Keratinocyte (primary cell): Measurements from ENCODE around the gene TSPAN18. TPM values are rescaled to one million over a fixed set of nuclear protein-coding genes. Genes with fewer than 3 reads are reported as not detected.

Experiments used
- DNase-seq: peaks from one replicate; pipeline ENCODE4 v3.0.0-alpha.2; 2011; ENCODE audit warnings: low read depth, missing footprints, low spot score
- FAIRE-seq: peaks from 2 replicates; lab custom pipeline; 2011; peaks lifted over from hg19 to GRCh38; lab: Jason Lieb, UNC
- H2AFZ ChIP-seq: 2 replicates; pipeline ENCODE4 v1.6.0; 2012; ENCODE audit warnings: low read length, control low read depth, inconsistent platforms; ENCODE audit not compliant: control insufficient read depth
- H3K27ac ChIP-seq: 2 replicates; pipeline ENCODE4 v1.5.1; 2011; ENCODE audit warnings: low read length; ENCODE audit not compliant: control insufficient read depth, insufficient read depth
- H3K27me3 ChIP-seq: 3 replicates; pipeline ENCODE4 v1.6.0; 2011; ENCODE audit warnings: low read length; ENCODE audit not compliant: control insufficient read depth, insufficient read depth; ENCODE audit errors: extremely low read depth
- H3K36me3 ChIP-seq, 2 experiments: 2 replicates in 1 of 2; 3 replicates in 1 of 2; pipeline ENCODE4 v1.5.1; 2011; ENCODE audit warnings: low read length in 2 of 2, mild to moderate bottlenecking in 1 of 2; ENCODE audit not compliant: control insufficient read depth in 2 of 2, insufficient read depth in 2 of 2; ENCODE audit errors: extremely low read depth in 1 of 2
- H3K4me1 ChIP-seq: 3 replicates; pipeline ENCODE4 v1.5.1; 2011; ENCODE audit warnings: low read length; ENCODE audit not compliant: control insufficient read depth, insufficient read depth; ENCODE audit errors: extremely low read depth
- H3K4me2 ChIP-seq: 3 replicates; pipeline ENCODE4 v1.6.0; 2011; ENCODE audit warnings: low read depth, low read length; ENCODE audit not compliant: control insufficient read depth, insufficient read depth; ENCODE audit errors: extremely low read depth
- H3K4me3 ChIP-seq, 3 experiments: fragments of 200-600 bp in 1 of 3; sonication (generic) in 1 of 3; 2 replicates in 2 of 3; 3 replicates in 1 of 3; pipeline ENCODE4 v1.5.1; 2011 to 2016; ENCODE audit warnings: low read length in 3 of 3, mild to moderate bottlenecking in 3 of 3, control low read depth in 2 of 3, inconsistent platforms in 1 of 3, low read depth in 1 of 3, mixed read lengths in 1 of 3, mixed run types in 1 of 3, moderate library complexity in 1 of 3; ENCODE audit not compliant: control insufficient read depth in 2 of 3, insufficient read depth in 2 of 3; ENCODE audit errors: extremely low read depth in 1 of 3
- H3K79me2 ChIP-seq: 2 replicates; pipeline ENCODE4 v1.6.0; 2012; ENCODE audit warnings: low read length; ENCODE audit not compliant: control insufficient read depth, insufficient read depth
- H3K9ac ChIP-seq: 3 replicates; pipeline ENCODE4 v1.6.0; 2011; ENCODE audit warnings: low read length; ENCODE audit not compliant: control insufficient read depth, insufficient read depth; ENCODE audit errors: extremely low read depth
- H3K9me1 ChIP-seq: 3 replicates; pipeline ENCODE4 v1.6.0; 2011; ENCODE audit warnings: low read length; ENCODE audit not compliant: control insufficient read depth, insufficient read depth; ENCODE audit errors: extremely low read depth
- H3K9me3 ChIP-seq: 2 replicates; pipeline ENCODE4 v1.5.1; 2012; ENCODE audit warnings: low read depth, low read length; ENCODE audit not compliant: control insufficient read depth
- H4K20me1 ChIP-seq: 3 replicates; pipeline ENCODE4 v1.6.0; 2011; ENCODE audit warnings: low read length; ENCODE audit not compliant: control insufficient read depth, insufficient read depth; ENCODE audit errors: extremely low read depth
- CTCF ChIP-seq, 3 experiments: IDR thresholded peaks in 1 of 3; conservative IDR thresholded peaks in 1 of 3; optimal IDR thresholded peaks in 1 of 3; 2 replicates in 2 of 3; 3 replicates in 1 of 3; pipeline versions ENCODE3 to v1.5.1; 2011; ENCODE audit warnings: low read length in 3 of 3, mild to moderate bottlenecking in 3 of 3, moderate library complexity in 2 of 3, control low read depth in 1 of 3, inconsistent platforms in 1 of 3; ENCODE audit not compliant: insufficient read depth in 2 of 3; ENCODE audit errors: extremely low read depth in 1 of 3
- EZH2 ChIP-seq: IDR thresholded peaks from one replicate; pipeline ENCODE4 v1.6.1; 2012; ENCODE audit warnings: inconsistent platforms, mild to moderate bottlenecking, low read length, moderate library complexity
- dilution Hi-C: fragments of 300-500 bp; cut with MboI; formaldehyde crosslinking; loops from one replicate; pipeline ENCODE4 v1.7.0; 2020; ENCODE audit warnings: low sequenced_read_pairs; ENCODE audit not compliant: extremely low pct_ligation_motif_present
- polyA plus RNA-seq, 5 experiments: library from polyadenylated mRNA; depleted of rRNA in 3 of 5; stranded (reverse) in 3 of 5; stranded (forward) in 1 of 5; unstranded in 1 of 5; fragments of >200 nt; gene quantifications; 1 replicate in 1 of 5; 2 replicates in 3 of 5; 3 replicates in 1 of 5; pipeline versions ENCODE4 v1.2.1 to v1.2.3, GENCODE V29; 2011 to 2012; ENCODE audit warnings: missing spikeins in 2 of 5, low read depth in 1 of 5, low replicate concordance in 1 of 5

Gene TSPAN18
- polyA plus RNA-seq, 1 donor (not counting 4 experiments of a cell fraction or from before 2014, with no cell fraction given): not detected

DNA sequence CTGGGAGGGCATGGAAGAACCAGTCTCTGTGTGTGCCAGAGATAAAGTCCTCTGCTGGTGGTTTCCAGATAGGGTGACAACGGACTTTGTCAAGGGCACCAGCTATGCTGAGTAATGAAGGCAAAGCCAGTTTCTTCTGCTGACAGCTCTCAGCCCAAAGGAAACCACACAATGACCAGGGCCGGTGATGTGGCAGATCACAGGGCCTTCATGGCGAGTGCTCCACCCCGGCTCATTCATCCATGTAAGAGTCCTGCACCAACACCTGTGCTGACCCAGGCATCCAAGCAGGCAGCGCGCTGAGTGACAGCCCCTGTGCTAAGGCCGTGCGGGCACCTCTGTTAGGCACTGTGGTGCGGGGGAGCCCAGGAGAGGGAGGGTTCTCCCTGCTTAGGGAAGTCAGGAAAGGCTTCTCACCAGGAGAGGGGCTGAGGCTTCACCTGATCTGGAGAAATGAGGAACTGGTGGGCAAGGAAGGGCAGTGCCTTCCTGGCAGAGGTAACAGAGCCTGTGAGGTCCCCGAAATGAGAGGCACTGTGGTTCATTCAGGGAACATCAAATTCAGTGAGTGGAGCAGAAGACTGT is 190.1 kb downstream of the TSPAN18 start:
- H3K9ac ChIP-seq: no peak overlapping the region
- peaks cover 16% of the 10 kb centered on the region for H3K27me3 ChIP-seq
- no peaks in the 10 kb centered on the region for H3K36me3 ChIP-seq
- no peaks in the 10 kb centered on the region for H3K9me3 ChIP-seq
- TF ChIP-seq EZH2: no peak
- TF ChIP-seq CTCF (optimal IDR thresholded peaks at IDR 0.05 in 1 of 3, IDR thresholded peaks at IDR 0.05 in 1 of 3, conservative IDR thresholded peaks at IDR 0.05 in 1 of 3; ENCODE audit: extremely low read depth in 1 of 3, insufficient read depth in 2 of 3, low read length in 3 of 3): no peak
- no peak overlapping the region for H3K4me2 ChIP-seq
- H3K4me1 ChIP-seq: no peaks in the 10 kb centered on the region
- H4K20me1 ChIP-seq: no peaks in the 10 kb centered on the region
- H3K27ac ChIP-seq: no peak overlapping the region
- dilution Hi-C loops: no loop called here
- no peak for DNase-seq
- no peak for FAIRE-seq
- H3K4me3 ChIP-seq: no peak overlapping the region
- H2AFZ ChIP-seq: no peak overlapping the region
- H3K79me2 ChIP-seq: no peaks in the 10 kb centered on the region
- no peaks in the 10 kb centered on the region for H3K9me1 ChIP-seq

DNA sequence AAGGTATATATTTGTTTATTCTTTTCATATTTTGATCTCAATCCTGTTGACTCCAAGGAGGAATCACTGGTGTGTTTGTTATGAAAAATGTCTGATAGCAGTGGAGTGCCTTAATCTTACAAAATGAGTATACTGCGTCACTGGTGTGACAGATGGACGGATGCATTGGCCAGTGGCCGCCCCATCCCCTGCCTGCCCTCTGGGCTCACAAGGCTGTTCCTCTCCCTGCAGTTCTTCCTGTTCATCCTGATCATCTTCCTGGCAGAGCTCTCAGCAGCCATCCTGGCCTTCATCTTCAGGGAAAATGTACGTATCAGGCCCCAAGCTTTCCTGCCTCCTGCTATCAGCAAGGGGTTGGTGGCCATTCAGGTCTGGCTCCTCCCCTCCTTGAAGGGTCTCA is 191.0 kb downstream of the TSPAN18 start:
- H3K4me1 ChIP-seq: no peaks in the 10 kb centered on the region
- H3K9me1 ChIP-seq: no peaks in the 10 kb centered on the region
- H4K20me1 ChIP-seq: no peaks in the 10 kb centered on the region
- TF ChIP-seq CTCF (optimal IDR thresholded peaks at IDR 0.05 in 1 of 3, IDR thresholded peaks at IDR 0.05 in 1 of 3, conservative IDR thresholded peaks at IDR 0.05 in 1 of 3; ENCODE audit: extremely low read depth in 1 of 3, insufficient read depth in 2 of 3, low read length in 3 of 3) (no peak), EZH2 (no peak)
- dilution Hi-C loops: no loop called here
- H3K79me2 ChIP-seq: no peaks in the 10 kb centered on the region
- no peak overlapping the region for H3K4me3 ChIP-seq
- peaks cover 19% of the 10 kb centered on the region for H3K27me3 ChIP-seq
- H3K9me3 ChIP-seq: no peaks in the 10 kb centered on the region
- no peak overlapping the region for H3K9ac ChIP-seq
- no peak overlapping the region for H3K27ac ChIP-seq
- FAIRE-seq (no peak), DNase-seq (no peak)
- no peak overlapping the region for H3K4me2 ChIP-seq
- H3K36me3 ChIP-seq: no peaks in the 10 kb centered on the region
- H2AFZ ChIP-seq: no peak overlapping the region
